ENCODE data around the gene WDR20. TPM values are rescaled to one million over a fixed set of nuclear protein-coding genes. Genes with fewer than 3 reads are reported as not detected.

The WDR20 gene
- total RNA-seq, 1 experiment from 2014 or later = 16.9 TPM

- no peaks in the 10 kb centered on the region for H3K9me2 ChIP-seq (replicated peaks; ENCODE audit: insufficient read depth, low read length)
- peaks cover 17% of the 10 kb centered on the region for H3K4me1 ChIP-seq (ENCODE audit: low read length)
- no peak for DNase-seq
- H3K27me3 ChIP-seq (ENCODE audit: low read length) = no peaks in the 10 kb centered on the region
- H3K9ac ChIP-seq (ENCODE audit: low read length) = no peak overlapping the region
- H3K9me3 ChIP-seq (ENCODE audit: low read length) = no peaks in the 10 kb centered on the region
- H3K79me2 ChIP-seq (ENCODE audit: low read length) = no peaks in the 10 kb centered on the region
- no peak overlapping the region for H3K4me3 ChIP-seq (ENCODE audit: low read length)
- peaks cover 14% of the 10 kb centered on the region for H4K20me1 ChIP-seq (ENCODE audit: insufficient read depth, low read depth, low read length)
- no peak overlapping the region for H3K4me2 ChIP-seq (ENCODE audit: low read depth, low read length, poor library complexity, severe bottlenecking)
- no peak overlapping the region for H2AFZ ChIP-seq (ENCODE audit: low read length)
- H3K27ac ChIP-seq (ENCODE audit: low read length) = no peak overlapping the region
- H3K36me3 ChIP-seq (ENCODE audit: insufficient read depth, low read length) = no peaks in the 10 kb centered on the region
Measured at GRCh38 chr14:102229071-102229738, 89.5 kb downstream of the WDR20 start.

DNA sequence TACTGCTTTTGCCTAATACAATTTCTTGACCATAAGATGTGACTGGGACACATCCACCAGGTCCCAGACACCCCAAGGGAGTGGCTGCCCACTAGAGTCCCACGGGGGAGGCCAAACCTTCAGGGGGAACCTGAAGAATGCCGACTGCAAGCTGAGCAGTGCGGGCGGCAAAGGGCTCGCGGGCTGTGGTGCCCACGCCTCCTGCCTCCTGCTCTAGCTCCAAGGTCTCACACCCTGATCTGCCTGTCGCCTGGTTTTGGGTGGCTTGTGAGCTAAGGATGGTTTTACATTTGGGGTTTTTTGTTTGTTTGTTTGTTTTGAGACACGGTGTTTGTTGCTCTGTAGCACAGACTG lies 90.0 kb downstream of the WDR20 start:
- peaks cover 18% of the 10 kb centered on the region for H3K4me1 ChIP-seq (ENCODE audit: low read length)
- H3K9ac ChIP-seq (ENCODE audit: low read length) = no peak overlapping the region

GRCh38 chr14:102230481-102231210 lies 90.9 kb downstream of the WDR20 start:
- Histone ChIP-seq H3K27me3 (ENCODE audit: low read length) (no peaks in the 10 kb centered on the region), H3K9me3 (ENCODE audit: low read length) (no peaks in the 10 kb centered on the region), H3K79me2 (ENCODE audit: low read length) (no peaks in the 10 kb centered on the region), H3K4me3 (ENCODE audit: low read length) (no peak overlapping the region), H4K20me1 (ENCODE audit: insufficient read depth, low read depth, low read length) (peaks cover 3% of the 10 kb centered on the region; the same call in 1 of the 2 replicates), H3K9me2 (replicated peaks; ENCODE audit: insufficient read depth, low read length) (no peaks in the 10 kb centered on the region), H3K27ac (ENCODE audit: low read length) (no peak overlapping the region), H2AFZ (ENCODE audit: low read length) (no peak overlapping the region), H3K4me1 (ENCODE audit: low read length) (peaks cover 23% of the 10 kb centered on the region), H3K9ac (ENCODE audit: low read length) (no peak overlapping the region), H3K4me2 (ENCODE audit: low read depth, low read length, poor library complexity, severe bottlenecking) (no peak overlapping the region), H3K36me3 (ENCODE audit: insufficient read depth, low read length) (no peaks in the 10 kb centered on the region)
- no peak for DNase-seq

More for the DNA sequence above, 90.0 kb downstream of the WDR20 start:
- H3K9me3 ChIP-seq (ENCODE audit: low read length) = no peaks in the 10 kb centered on the region
- H4K20me1 ChIP-seq (ENCODE audit: insufficient read depth, low read depth, low read length) = peaks cover 11% of the 10 kb centered on the region
- H3K4me3 ChIP-seq (ENCODE audit: low read length) = no peak overlapping the region
- no peaks in the 10 kb centered on the region for H3K27me3 ChIP-seq (ENCODE audit: low read length)
- no peak overlapping the region for H3K4me2 ChIP-seq (ENCODE audit: low read depth, low read length, poor library complexity, severe bottlenecking)
- no peak overlapping the region for H3K27ac ChIP-seq (ENCODE audit: low read length)
- no peaks in the 10 kb centered on the region for H3K36me3 ChIP-seq (ENCODE audit: insufficient read depth, low read length)
- H2AFZ ChIP-seq (ENCODE audit: low read length) = no peak overlapping the region
- no peak for DNase-seq
- H3K79me2 ChIP-seq (ENCODE audit: low read length) = no peaks in the 10 kb centered on the region
- H3K9me2 ChIP-seq (replicated peaks; ENCODE audit: insufficient read depth, low read length) = no peaks in the 10 kb centered on the region

DNA sequence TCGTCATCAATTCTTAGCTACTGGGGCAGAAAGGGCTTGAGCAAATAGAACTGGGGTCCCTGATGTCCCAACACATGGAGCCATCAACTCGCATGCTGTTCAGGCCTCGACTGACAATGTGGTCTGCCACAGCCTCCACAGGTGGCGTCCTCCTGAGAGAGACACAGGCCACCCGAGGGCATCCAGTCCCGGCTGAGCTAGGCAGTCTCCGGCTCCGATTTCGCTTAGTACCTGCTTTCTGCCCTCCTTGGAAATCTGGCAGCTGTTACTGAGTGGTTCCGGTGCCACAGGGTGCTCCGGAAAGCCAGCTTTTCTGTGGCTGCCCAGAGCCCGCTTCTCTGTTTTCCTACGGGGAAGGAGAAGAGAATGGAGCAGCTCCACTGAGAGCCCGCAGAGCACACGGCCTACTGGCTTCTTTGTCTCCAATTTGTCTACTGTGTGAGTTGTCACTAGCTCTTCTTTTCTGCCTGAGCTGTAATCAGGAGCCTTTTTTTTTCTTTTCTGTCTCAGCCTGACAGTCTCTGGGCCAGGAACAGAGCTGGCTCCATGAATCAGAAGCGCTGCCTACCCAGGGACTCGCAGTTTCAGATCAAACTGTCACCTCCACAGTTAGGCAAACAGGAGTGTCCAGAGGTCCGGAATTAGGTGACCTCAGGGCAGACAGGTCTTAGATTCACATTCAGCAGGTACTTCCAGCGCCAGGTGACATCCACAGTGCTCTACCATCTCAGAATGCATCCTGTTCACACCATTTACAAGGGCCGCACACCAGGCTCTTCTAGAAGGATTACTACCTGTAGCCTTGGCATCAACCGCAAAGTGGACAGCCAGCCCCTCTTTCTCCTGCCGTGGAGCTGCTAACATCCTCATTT lies 92.0 kb downstream of the WDR20 start:
- H3K9me3 ChIP-seq (ENCODE audit: low read length) = no peaks in the 10 kb centered on the region
- no peak overlapping the region for H2AFZ ChIP-seq (ENCODE audit: low read length)
- no peaks in the 10 kb centered on the region for H3K9me2 ChIP-seq (replicated peaks; ENCODE audit: insufficient read depth, low read length)
- H4K20me1 ChIP-seq (ENCODE audit: insufficient read depth, low read depth, low read length) = peaks cover under 1% of the 10 kb centered on the region
- H3K27me3 ChIP-seq (ENCODE audit: low read length) = no peaks in the 10 kb centered on the region
- H3K4me3 ChIP-seq (ENCODE audit: low read length) = no peak overlapping the region
- DNase-seq = no peak
- no peak overlapping the region for H3K4me2 ChIP-seq (ENCODE audit: low read depth, low read length, poor library complexity, severe bottlenecking)
- H3K4me1 ChIP-seq (ENCODE audit: low read length) = peaks cover 23% of the 10 kb centered on the region
- H3K9ac ChIP-seq (ENCODE audit: low read length) = no peak overlapping the region
- H3K79me2 ChIP-seq (ENCODE audit: low read length) = no peaks in the 10 kb centered on the region
- H3K36me3 ChIP-seq (ENCODE audit: insufficient read depth, low read length) = no peaks in the 10 kb centered on the region
- H3K27ac ChIP-seq (ENCODE audit: low read length) = no peak overlapping the region

DNA sequence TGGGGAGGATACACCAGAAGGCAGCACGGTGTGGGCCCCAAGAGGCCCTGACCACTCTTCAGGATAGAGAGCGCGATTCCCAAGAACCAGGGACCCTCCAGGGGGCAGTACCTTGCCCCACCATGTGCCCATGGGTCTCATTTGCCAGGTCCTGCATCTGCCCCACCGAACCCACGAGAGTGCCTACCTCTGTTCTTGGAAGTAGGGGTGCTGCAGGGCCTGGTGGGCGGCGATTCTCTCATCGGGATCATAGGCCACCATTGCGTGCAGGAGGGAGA lies 92.6 kb downstream of the WDR20 start:
- no peak overlapping the region for H3K27ac ChIP-seq (ENCODE audit: low read length)
- no peaks in the 10 kb centered on the region for H3K36me3 ChIP-seq (ENCODE audit: insufficient read depth, low read length)
- H2AFZ ChIP-seq (ENCODE audit: low read length) = no peak overlapping the region

GRCh38 chr14:102233081-102233480 lies 93.4 kb downstream of the WDR20 start:
- H3K9ac ChIP-seq (ENCODE audit: low read length) = no peak overlapping the region
- DNase-seq = no peak
- H3K4me1 ChIP-seq (ENCODE audit: low read length) = peaks cover 19% of the 10 kb centered on the region
- H3K4me3 ChIP-seq (ENCODE audit: low read length) = no peak overlapping the region
- no peaks in the 10 kb centered on the region for H3K9me2 ChIP-seq (replicated peaks; ENCODE audit: insufficient read depth, low read length)
- no peaks in the 10 kb centered on the region for H3K27me3 ChIP-seq (ENCODE audit: low read length)
- H3K4me2 ChIP-seq (ENCODE audit: low read depth, low read length, poor library complexity, severe bottlenecking) = no peak overlapping the region
- no peaks in the 10 kb centered on the region for H3K9me3 ChIP-seq (ENCODE audit: low read length)
- no peak overlapping the region for H3K27ac ChIP-seq (ENCODE audit: low read length)
- H2AFZ ChIP-seq (ENCODE audit: low read length) = no peak overlapping the region
- no peaks in the 10 kb centered on the region for H3K36me3 ChIP-seq (ENCODE audit: insufficient read depth, low read length)
- H3K79me2 ChIP-seq (ENCODE audit: low read length) = no peaks in the 10 kb centered on the region
- peaks cover 4% of the 10 kb centered on the region for H4K20me1 ChIP-seq (ENCODE audit: insufficient read depth, low read depth, low read length)

More for the DNA sequence above, 92.6 kb downstream of the WDR20 start:
- peaks cover 4% of the 10 kb centered on the region for H4K20me1 ChIP-seq (ENCODE audit: insufficient read depth, low read depth, low read length)
- no peak overlapping the region for H3K4me2 ChIP-seq (ENCODE audit: low read depth, low read length, poor library complexity, severe bottlenecking)
- H3K79me2 ChIP-seq (ENCODE audit: low read length) = no peaks in the 10 kb centered on the region
- no peak for DNase-seq
- peaks cover 20% of the 10 kb centered on the region for H3K4me1 ChIP-seq (ENCODE audit: low read length)
- H3K9me2 ChIP-seq (replicated peaks; ENCODE audit: insufficient read depth, low read length) = no peaks in the 10 kb centered on the region
- no peaks in the 10 kb centered on the region for H3K27me3 ChIP-seq (ENCODE audit: low read length)
- H3K9me3 ChIP-seq (ENCODE audit: low read length) = no peaks in the 10 kb centered on the region
- no peak overlapping the region for H3K9ac ChIP-seq (ENCODE audit: low read length)
- H3K4me3 ChIP-seq (ENCODE audit: low read length) = no peak overlapping the region

- H3K9me3 ChIP-seq (ENCODE audit: low read length) = no peaks in the 10 kb centered on the region
- no peaks in the 10 kb centered on the region for H3K9me2 ChIP-seq (replicated peaks; ENCODE audit: insufficient read depth, low read length)
- H3K36me3 ChIP-seq (ENCODE audit: insufficient read depth, low read length) = no peaks in the 10 kb centered on the region
- no peak overlapping the region for H3K4me2 ChIP-seq (ENCODE audit: low read depth, low read length, poor library complexity, severe bottlenecking)
- no peaks in the 10 kb centered on the region for H3K79me2 ChIP-seq (ENCODE audit: low read length)
- H3K27ac ChIP-seq (ENCODE audit: low read length) = no peak overlapping the region
- H4K20me1 ChIP-seq (ENCODE audit: insufficient read depth, low read depth, low read length) = peaks cover 4% of the 10 kb centered on the region
- DNase-seq = no peak
- peaks cover 19% of the 10 kb centered on the region for H3K4me1 ChIP-seq (ENCODE audit: low read length)
- H3K27me3 ChIP-seq (ENCODE audit: low read length) = no peaks in the 10 kb centered on the region
- H3K4me3 ChIP-seq (ENCODE audit: low read length) = no peak overlapping the region
- no peak overlapping the region for H3K9ac ChIP-seq (ENCODE audit: low read length)
- H2AFZ ChIP-seq (ENCODE audit: low read length) = no peak overlapping the region
Measured at GRCh38 chr14:102234331-102235264, 94.9 kb downstream of the WDR20 start.

All from Karpas-422 (cell line).